GM19438 (cell line): ENCODE data around the gene LCT.
"Not testable (repeated sequence)": the region's sequence is repeated elsewhere in the genome, so short reads cannot be mapped to it uniquely, and the experiment has no call there.

ENCODE experiments used
- ATAC-seq: cut with Tn5 transposase; IDR thresholded peaks from one replicate; pipeline ENCODE4 v1.9.1; 2021; ENCODE audit warnings: low read depth; ENCODE audit not compliant: unreplicated experiment

The LCT gene

DNA sequence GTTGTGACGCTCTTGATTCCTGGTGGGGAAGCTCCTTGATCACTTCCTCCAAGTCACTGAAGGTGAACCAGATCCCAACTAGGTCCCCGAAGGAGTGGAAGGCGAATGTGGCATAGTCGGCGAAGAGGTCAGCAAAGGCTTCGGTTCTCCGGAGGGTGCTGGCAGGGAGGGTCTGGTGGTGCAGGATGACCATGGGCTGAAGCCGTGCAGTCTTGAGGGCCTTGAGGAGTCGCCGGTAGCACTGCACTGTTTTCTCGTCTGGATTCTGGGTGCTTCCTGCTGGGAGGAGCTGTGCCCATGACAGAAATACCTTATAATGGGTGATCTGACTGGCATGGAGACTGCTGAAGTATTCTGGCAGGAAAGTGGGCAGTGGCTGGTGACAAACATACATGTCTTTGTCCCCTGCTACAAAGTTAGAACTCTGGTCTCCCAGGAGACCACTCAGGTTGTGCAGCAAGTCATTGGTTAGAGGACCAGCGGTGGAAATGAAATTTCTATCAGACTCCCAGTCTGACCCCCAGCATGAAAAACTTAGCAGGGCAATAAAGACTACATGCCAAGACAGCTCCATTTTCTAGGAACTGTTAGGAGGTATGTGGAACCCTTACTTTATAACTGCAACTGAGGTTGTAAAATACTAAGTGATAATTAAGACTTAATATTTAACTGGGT, at the start of gene LCT:
Gene LCT, minus strand, starts transcription at position 589 of the 675 bp plus-strand sequence. Its CDS starts 15 bp downstream, at position 574.
- no peak for ATAC-seq

DNA sequence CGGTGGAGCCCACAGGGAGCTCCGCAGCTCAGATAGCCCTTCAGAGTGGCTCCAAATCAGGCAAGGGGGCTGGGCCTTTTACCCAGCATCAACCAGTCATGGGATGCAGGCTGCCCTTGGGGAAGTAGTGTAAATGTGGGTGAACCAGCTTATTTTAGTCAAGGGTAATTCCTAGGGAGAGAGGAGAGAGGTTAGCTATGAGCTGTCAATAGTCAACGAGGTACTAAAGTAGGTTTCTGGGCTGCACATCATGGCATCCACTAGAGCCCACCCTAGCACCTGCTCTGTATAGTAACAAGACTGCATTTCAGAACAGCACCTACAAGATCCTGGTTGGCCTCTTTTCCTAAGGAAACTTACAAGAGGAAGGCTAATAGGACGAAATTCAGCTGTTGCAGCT, 48.7 kb upstream of the LCT start:
- ATAC-seq = no peak

DNA sequence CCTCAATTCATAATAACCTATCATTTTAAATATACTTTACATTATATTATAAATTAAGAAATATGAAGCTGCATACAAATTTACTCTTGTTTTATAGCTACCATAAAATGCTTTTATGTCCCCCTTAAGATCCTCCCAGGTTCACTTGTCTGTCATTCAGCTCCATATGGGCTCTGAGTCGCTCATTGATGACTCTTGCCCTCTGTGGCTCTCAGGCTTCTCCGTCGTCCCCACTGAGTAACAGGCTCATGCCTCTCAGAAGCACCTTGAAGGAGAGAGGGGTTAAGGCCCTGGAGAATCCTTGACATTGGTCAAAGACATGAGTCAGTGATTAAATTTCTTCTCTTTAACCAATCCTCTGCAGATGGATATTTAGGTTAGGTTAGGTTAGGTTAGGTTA, 45.4 kb upstream of the LCT start:
- no peak for ATAC-seq

DNA sequence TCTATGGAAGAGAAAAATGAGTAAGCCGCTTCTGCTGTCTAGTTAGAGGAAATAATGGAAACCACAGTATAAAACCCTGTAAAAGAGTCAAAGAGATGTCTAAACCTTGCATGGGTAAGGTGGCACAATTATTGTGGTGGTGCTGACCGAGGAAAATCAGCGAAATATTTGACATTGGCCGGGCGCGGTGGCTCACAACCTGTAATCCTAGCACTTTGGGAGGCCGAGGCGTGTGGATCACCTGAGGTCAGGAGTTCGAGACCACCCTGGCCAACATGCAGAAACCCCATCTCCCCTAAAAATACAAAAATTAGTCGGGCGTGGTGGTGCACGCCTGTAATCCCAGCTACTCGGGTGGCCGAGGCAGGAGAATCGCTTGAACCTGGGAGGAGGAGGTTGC, 39.8 kb upstream of the LCT start:
- not testable (repeated sequence) for ATAC-seq

DNA sequence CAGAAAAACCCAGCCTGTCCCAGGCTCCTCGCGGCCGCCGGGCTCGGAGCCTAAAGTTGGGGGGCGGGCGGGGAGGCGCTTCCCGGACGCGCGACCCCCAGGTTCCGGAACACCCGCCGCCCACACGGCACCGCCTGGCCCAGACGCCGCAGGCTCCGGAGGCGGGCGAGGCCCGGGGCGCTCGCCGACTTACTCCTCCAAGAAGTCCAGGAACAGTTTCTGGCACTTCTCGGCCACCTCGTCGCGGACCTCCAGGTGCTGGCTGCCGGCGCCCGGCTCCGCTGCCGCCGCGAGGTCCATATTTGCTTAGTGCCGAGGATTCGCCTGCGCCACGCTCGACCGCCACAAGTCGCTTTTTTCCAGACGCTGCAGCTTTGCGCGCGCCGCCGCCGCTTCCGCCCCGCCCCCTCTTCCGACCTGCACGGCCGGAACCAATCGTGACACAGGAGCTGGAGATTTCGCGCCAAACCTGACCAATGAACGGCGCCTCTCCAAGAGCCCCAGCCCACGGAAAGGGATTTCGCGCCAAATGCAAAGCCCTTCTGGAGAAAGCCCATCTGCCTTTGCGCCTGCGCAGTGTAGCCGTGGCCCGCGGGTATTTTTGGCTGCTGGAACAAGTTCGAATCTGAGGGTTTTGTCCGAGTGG, 39.2 kb upstream of the LCT start, which contains the start of gene MCM6:
Gene MCM6, minus strand, starts transcription at position 378 of the 646 bp plus-strand sequence. Its CDS starts 78 bp downstream, at position 300.
- peak; percentile 89 for ATAC-seq

DNA sequence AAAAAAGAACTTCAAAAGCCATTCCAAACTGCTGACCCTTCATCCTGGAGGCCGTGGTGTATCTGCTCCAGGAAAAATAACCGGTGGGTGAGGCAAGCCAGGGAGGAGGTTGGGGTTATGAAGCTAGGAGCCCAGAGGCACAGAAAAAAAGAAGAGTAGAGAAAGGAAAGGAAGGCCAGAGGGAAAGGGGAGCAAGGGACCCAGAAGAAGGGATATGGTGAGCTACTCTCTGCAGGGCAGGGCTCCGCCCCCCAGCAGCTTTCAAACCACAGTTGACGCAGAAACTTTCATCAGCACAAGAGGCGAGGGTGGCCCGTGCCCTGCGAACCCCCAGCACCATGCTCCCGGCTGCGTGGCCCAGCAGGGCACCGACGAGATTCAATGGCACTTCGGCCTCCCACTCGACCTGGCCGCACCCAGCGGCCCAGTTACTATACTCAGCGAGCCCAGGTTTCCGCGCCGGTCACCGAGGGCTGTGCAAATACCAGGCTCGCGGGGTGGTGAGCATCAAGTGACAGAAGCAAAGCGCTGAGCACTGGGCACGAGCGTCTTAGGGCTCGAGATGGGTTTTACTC, 38.6 kb upstream of the LCT start:
- peak; percentile 67 for ATAC-seq

DNA sequence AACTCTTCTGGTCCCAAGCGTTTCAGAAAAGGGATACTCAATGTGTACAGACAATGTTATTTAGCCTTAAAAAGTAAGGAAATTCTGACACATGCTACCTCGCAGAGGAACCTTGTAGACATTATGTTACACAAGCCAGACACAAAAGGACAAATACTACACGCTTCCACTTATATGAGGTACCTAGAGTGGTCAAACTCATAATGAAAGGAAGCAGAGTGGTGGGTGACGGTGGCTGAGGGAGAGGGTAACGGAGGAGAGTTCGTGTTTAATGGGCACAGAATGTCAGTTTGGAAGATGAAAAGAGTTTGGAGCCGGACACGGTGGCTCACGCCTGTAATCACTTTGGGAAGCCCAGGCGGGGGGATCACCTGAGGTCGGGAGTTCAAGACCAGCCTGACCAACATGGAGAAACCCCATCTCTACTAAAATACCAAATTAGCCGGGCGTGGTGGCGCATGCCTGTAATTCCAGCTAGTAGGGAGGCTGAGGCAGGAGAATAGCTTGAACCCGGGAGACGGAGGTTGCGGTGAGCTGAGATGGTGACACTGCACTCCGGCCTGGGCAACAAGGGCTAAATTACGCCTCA, 37.9 kb upstream of the LCT start:
- ATAC-seq = no peak

DNA sequence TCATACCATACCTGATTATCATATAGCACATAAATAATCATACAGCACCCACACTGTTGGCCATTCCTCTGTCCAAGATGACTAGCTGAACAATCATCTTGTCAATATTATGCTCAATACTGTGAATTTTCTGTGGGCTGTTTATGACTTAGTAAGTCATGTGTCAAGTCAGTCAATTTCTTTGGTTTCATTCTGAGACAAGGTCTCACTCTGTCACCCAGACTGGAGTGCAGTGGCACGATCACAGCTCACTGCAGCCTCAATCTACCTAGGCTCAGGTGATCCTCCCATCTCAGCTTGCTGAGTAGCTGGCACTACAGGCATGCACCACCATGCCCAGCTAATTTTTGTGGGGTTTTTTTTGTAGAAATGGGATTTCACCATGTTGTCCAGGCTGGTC, 33.6 kb upstream of the LCT start:
- no peak for ATAC-seq

DNA sequence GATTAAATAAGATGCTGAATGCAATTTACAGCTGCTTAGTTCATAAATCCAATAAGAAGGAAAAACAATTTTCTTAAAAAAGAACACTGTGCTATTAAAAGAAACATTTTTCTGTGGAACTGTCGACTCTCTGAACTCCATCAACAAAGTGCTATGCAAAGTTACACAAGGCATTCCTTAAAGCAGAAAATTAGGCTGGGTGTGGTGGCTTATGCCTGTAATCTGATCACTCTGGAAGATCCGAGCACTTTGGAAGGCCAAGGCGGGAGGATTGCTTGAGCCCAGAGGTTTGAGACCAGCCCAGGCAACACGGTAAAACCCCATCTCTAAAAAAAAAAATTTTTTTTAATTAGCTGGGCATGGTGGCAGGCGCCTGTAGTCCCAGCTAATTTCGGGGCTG, 26.2 kb upstream of the LCT start:
- no peak for ATAC-seq

DNA sequence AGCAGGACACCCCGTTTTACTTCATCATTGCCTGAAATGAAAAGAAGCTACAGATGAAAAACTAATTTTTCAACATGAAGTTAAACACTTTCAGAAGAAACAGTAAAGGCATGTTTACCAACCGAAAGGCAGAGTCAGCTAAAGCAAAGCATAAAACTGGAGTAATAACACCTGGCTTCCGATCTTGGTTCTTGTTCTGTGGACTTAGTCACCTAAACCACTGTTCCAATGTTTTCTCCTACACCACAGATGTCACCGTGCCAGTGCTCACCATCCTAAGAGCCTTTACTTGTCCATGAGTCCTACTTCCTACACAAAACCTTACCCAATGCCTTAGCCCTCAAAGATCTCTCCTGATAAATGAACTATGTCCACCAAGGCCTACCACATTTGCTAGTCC, 25.7 kb upstream of the LCT start:
- ATAC-seq = no peak

DNA sequence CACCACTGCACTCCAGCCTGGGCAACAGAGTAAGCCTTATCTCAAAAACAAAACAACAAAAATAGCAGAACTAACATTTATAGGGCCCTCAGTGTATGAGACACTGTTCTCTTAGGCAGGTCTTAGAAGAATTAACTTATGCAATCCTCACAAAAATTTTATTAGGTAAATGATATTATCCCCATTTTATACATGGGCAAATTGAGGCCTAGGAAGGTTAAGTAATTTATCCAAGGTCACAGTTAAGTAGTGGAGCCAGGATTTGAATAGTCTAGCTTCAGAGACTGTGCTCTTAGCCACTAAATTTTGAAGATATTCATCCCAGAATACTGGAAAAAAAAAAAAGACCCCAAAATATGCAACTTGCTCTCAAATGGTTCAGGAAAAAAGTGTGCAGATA, 16.4 kb upstream of the LCT start:
- ATAC-seq = no peak

DNA sequence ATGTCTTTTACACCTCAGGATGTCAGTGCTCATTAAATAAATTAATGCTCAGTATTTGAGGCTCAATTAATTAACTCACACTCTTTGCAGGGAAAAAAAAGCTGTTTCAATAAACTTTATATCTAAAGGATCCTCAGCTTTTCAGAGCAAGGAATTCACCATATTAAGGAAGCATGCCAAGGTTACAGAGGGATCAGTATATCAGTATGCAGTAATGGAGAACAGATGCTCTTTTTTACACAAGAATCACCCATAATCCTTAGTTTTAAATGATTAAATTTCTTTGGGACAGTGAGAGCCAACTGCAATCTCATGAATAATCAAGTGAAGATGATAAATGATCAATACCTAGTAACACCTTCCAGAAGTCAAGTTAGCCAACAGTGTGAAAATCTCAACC, 14.9 kb upstream of the LCT start:
- ATAC-seq = no peak

DNA sequence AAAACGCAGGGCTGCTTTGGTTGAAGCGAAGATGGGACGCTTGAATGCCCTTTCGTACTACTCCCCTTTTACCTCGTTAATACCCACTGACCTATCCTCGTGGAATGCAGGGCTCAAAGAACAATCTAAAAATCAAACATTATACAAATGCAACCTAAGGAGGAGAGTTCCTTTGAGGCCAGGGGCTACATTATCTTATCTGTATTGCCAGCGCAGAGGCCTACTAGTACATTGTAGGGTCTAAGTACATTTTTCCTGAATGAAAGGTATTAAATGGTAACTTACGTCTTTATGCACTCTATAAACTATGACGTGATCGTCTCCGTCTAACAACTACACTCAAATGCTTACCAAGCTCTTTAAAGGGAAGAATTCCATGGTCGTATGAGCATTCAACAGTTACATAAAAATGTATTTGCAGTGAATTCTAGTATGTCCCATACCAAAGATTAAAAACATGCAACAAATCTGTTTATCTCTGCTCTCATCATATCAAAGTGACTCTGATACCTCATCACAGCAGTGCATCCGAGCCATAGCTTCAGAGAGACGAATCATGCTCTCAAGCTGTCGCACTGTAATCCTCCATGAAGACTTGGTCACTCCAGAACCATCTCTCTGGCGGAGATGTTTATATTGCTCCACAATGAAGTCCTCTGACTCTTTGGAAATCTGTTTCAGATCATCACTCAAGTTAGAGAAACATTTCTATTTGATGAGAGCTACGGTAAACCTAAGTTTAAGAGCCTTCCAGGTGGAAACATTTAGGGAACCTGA, 14.1 kb upstream of the LCT start:
- ATAC-seq = no peak

DNA sequence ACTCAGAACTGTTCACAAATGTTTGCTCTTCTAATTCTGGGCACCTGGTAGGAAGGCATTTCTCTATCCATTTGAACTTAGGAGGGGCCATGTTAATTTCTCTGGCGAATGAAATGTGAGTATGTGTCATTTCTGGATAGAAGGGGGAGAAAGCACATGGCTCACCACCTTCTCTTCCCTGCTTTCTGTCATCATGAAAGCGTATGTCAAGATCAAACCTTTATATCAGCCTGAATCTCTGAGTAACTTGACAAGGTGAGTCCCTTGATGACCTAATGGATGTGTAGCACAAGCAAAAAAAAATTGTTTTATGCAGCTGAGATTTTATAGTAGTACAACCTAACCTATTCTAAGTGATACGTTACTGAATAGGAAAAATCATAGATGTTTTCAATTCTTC, 12.1 kb upstream of the LCT start:
- no peak for ATAC-seq

DNA sequence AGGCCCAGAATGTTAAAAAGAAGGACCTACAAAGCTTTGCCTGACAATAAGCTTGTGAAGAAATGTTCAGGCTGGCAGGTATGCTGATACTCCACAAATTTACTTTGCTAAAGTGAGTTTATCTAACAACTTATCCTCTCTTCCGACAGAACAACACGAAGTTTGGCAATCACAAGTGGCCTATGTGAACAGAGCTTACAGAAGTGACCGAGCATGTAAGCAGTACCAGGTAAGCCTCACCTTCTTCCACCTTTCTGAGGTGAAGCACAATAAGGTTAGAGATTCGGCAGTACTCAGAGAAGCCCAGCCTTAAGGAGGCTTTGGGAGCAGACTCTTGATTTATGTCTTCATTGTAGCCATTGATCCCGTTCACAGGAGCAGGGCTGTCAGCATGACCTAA, 9.0 kb upstream of the LCT start:
- no peak for ATAC-seq

DNA sequence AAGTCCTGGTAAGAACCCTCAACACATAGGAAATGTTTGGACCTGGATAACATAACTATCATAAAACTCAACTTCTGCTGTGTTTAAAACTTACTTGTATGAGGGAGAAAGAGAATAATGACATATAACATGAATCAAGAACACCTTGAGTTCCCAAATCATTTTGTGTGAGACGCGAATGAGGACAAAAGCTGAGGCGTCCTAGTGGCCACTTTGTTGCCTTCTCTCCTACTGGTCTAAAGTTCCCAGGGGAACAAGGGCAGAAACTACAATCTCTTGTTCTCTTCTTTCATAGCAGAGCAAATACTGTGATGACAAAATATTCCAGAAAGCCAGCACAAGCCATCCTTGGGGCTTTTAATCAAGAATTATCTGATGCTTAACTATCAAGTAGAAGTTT, 8.3 kb upstream of the LCT start:
- no peak for ATAC-seq

DNA sequence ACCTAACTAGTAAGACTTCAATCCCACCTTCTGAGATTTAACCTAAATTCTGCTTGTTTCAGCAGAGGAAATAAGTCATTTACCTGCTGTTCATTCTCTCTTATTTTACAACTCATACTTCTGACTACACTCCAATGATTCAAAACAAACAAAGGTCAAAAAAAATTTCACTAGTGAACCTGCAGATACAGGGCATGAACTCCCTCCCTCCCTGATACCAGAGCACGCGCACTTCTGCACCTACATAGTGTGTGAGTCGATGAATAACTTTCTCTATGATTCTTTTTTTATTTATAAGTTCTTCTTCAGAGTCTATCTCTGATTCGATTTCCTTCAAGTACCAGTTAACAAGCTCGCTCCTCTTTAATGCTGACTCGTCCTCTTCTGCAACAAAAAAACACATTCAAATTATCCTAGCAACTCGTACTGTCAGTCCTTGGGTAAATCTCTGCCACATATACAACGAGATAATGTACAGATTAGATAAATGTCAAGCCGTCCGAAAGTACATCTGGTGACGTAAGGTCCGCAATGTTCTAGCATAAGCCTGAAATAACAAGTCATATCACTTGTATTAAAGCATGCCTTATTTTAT, 7.4 kb upstream of the LCT start:
- no peak for ATAC-seq

DNA sequence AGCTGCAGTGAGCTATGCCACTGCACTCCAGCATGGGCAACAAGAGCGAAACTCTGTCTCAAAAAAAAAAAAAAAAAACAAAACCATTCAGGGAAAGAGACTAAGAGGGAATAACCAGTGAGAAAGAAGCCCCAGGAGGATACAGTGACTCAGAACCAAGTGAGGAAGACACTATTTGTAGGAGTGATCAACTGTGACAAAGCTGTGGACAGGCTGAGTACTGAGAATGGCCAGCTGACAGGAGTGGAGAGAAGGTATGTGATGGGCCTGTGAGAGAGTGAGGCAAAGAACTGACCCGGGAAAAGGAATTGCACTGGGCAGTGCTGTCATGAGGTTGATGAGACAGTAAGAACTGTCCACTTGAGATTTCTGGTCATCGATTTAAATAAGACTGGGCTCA, 6.7 kb upstream of the LCT start:
- no peak for ATAC-seq

DNA sequence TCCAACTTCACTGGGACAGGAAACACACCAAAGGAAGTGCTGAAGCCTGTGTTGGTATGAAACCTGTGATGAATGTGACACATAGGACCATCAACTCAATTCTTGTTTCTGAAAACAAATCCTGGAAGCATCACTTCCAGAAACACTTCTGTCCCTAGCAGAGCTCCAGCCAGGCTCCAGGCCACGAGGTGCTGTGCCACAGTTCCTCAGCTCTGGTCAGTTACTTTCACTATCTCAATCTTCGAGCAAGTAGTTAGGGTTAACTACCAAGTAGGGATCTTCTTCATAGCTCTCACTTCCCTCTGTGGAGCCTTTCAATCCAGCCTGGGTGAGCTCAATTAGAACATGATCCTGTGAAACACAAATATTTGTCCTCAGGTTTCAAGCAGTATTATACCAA, 3.6 kb upstream of the LCT start:
- ATAC-seq = no peak

DNA sequence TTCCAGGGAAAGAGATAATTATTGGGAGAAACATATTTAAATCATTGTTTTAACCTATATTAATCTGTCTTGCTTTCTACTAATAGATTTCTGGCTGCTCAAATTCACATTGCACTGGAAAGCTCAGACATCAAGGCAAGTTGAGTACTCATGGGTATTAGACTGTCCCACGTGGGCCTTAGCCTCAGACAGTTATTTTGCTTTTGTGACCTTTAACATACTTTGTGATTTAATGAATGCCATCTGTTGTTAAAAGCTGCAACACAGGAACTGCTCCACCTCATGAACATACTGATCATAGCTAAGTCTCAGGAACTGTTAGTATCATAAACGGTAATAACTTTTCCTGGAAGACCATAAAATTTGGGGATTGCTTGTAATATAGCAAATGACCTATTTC, 2.7 kb upstream of the LCT start:
- no peak for ATAC-seq

DNA sequence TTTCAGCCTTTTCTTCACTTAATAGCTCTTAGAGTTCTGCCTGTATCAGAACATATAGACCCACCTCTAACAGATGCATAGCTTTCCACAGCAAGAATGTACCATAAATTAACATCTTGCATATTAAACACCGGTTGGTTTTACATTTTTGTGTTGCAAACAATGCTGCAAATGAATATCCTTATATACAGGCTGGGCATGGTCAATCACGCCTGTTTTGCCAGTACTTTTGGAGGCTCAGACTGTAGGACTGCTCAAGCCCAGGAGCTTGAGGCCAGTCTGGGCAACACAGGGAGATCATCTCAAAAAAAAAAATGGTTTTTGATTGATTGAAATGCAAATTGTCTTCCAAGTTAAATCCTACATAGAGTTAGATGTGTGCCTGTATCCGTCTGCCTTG, 1.5 kb upstream of the LCT start:
- ATAC-seq = no peak
